ENCODE results near the gene CD6.
"Not testable (repeated sequence)": the region's sequence is repeated elsewhere in the genome, so short reads cannot be mapped to it uniquely, and the experiment has no call there.

CD6 gene

DNA sequence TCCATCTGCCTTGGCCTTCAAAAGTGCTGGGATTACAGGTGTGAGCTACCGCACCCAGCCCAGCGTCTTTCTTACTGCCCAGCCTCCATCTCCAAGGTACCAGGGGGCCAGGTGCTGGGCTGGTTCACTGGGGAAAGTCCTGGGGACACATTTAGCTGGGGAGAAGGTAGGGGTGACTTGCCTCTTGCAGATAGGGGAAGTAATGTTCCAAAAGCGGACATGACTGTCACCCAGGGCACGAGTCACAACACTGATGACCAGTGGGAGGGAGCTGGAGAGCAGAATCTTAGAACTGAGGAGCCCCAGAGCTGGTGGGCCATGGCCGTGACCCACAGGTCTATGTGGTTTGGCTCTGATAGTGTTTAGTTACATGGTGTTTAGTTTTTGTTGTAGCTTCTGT is 17.1 kb upstream of the CD6 start:
- no peak for DNase-seq

GRCh38 chr11:60955571-60955970 is 15.9 kb upstream of the CD6 start:
- DNase-seq = no peak

DNA sequence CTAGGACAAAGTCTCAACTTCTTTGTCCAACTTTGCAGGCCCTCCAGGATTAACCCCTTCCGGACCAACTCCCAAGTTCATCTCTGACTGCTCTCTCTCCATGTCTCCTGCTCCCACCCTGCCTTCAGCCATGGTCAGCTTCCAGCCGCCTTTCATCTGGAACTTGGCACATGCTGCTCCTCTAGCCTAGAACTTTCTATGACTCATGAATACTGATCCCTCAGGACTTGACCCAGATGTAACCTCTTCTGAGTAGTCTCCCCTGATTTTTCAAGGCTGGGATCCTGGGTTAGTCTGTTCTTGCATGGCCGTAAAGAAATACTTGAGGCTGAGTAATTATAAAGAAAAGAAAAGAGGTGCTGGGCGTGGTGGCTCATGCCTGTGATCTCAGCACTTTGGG is 14.3 kb upstream of the CD6 start:
- no peak for DNase-seq

DNA sequence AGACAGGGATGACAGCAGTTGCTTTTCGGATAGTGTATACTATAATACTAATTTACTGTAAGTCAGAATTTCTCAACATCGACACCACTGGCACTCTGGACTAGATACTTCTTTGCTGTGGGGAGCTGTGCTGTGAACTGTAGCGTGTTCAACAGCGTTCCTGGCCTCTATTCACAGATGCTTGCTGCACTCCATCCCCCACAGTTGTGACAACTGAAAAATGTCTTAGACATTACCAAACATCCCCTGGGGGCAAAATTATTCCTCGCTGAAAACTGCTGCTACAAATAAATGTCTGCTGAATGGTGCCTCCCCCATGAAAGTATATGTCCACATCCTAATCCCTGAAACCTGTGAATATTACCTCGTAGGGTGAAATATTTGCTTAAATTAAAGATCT is 12.0 kb upstream of the CD6 start:
- DNase-seq = no peak

DNA sequence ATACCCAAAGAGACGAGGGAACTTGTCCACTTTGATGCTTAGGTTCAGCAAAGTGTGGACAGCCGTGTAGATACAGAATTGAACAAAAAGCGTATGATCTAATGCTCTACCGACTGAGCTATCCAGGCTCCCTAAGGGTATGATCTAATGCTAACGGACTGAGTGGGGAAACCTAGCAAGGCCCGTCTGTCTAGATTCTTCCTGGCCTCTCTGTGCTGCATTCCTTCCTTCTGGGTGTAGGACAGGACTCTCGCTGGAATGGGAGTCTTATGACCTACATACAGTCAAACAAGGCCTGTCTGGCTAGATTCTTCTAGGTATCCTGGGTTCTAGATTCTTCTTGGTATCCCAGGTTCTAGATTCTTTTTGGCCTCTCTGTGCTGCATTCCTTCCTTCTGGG is 11.1 kb upstream of the CD6 start:
- DNase-seq = no peak

- DNase-seq = no peak
These were observed 6.7 kb upstream of the CD6 start for GRCh38 chr11:60964801-60965200.

DNA sequence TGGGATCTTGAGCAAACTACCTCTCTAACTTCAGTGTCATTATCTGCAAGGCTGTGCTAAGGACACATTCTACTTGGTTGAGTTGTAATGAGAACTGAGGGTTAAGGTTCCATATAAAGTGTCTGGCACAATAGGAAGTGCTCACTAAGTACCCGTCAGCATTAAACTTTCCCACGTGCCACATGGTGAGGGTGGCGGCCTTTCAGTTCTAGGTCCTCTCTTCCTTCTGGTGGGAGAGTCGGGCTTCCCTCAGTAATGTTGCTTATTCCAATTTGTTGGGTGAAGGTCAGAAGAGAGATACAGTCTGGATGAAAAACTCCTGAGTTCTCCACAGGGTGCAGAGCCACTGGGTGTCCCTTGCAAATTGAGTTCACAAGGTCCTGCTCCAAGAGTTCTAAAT is 4.6 kb upstream of the CD6 start:
- no peak for DNase-seq

DNA sequence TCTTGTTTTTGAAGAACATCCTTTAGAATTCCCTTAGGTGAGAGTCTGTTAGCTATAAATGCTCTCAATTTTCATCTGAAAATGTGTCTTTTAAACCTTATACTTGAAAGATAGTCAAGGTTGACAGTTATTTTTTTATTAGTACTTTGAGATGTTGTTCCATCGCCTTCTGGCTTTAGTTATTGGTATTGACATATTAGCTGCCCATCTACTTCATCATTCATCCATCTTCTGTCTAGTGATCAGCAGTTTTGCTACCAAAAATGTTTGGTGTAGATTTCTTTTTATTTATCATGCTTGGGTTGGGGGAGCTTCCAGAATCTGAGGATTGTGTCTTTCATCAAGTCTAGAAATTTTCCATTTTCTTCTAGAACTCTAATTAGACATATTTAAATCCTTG is 3.3 kb upstream of the CD6 start:
- no peak for DNase-seq

- peak; percentile 34 for DNase-seq
These were observed 1.1 kb upstream of the CD6 start for GRCh38 chr11:60970369-60970774.

GRCh38 chr11:60970890-60971289 is 590 bp upstream of the CD6 start:
- DNase-seq = no peak

DNA sequence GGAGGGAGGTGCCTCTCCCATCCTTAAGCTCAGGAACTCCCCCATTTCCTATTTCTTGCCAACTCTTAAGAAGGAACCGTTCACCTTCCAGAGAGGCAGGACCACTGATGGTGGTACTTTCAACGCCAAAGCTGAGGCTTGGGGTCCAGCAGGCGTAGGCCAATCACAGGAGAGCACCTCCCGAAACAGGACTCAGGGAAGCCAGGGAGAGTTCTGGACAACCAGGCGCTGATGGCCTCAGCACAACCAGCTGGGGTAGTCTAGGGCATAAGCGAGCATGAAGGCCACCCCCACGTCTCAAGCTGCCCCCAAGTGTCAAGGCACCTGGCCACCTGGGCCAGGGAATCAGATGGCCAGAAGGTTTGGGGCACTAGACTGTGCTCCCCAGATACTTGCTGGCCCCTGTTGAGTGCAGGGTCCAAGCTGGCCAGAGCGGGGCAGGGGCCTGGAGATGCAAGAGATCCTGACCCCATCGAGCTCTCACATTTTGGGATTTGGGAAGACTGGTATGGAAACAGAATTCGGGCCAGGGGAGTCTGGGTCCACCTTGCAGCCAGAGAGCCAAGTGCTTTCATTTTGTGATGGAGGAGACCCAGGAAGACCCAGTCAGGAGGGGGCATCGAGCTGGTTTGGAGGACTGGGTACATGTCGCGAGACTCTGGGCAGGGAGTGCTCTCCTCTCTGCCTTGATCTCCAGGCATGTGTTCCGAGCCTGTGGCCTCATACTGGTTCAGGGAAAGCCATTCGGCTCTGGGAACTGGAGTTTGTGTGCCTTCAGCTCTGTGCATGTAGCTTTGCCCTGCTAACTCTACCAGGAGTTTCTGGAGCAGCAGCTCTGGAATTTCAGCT is 926 bp downstream of the CD6 start:
- DNase-seq = no peak

DNA sequence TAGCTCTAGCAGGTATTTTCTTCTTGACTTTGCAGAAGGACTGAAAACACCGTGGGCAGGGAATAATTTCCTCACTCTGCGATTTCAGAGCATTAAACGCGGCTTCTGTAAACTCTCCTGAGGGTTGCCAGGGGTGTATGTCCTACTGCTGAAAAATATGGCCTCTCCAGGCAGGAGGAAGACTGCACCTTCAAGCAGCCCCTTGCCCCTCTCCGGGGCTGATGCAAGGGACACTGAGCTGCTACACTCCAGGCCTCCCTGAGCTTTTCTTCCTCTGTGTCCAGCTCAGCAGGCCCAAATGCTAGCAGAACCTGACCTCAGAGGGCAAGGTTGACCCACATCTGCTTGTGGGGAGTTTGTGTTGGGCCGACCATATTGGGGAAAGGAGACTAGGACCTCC is 2.2 kb downstream of the CD6 start:
- no peak for DNase-seq

- not testable (repeated sequence) for DNase-seq
These were observed 2.8 kb downstream of the CD6 start for GRCh38 chr11:60974316-60974715.

DNA sequence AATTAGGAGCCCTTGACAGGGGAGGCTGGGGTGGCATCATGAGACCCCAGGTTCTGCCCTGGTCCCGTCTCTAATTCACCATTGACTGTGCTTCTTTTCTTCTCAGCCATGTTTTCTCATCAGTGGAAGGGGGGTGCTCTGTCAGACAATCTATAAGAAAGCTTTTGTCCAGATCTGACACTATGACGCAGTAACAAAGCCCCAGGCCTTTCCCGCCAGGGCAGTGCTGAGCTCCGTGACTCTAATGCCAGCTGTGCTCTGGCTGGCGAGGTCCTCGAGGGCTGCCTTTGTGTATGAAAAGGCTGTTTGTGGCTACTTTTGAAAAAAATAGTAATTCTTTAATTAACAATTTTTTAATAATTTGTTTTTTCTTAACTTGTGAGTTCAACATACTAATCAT is 3.2 kb downstream of the CD6 start:
- no peak for DNase-seq

DNA sequence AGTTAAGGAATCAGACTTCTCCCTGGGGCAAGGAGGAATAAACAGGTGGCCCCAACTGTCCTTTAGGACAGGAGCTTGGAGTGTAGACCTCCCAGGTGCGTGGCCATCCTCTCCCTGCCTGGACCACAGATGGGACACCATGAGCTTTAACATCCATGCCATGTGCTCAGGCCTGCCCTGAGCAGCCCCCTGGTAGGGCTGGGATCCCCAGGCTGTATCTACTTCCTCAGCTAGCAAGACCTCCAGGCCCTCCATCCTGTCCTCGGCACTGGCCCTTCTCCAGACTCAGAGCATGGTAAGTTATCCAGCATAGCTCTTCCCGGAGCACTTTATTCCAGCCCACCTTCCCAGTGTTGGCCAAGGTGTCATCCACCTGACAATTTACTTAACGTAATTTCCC is 5.7 kb downstream of the CD6 start:
- no peak for DNase-seq

GRCh38 chr11:60977836-60978235 is 6.4 kb downstream of the CD6 start:
- DNase-seq = no peak

GRCh38 chr11:60978546-60979380 is 7.3 kb downstream of the CD6 start:
- DNase-seq = no peak

- DNase-seq = no peak
These were observed 10.0 kb downstream of the CD6 start for GRCh38 chr11:60981515-60981914.

GRCh38 chr11:60982184-60982583 is 10.7 kb downstream of the CD6 start:
- DNase-seq = no peak

GRCh38 chr11:60984149-60984548 is 12.7 kb downstream of the CD6 start:
- no peak for DNase-seq

DNA sequence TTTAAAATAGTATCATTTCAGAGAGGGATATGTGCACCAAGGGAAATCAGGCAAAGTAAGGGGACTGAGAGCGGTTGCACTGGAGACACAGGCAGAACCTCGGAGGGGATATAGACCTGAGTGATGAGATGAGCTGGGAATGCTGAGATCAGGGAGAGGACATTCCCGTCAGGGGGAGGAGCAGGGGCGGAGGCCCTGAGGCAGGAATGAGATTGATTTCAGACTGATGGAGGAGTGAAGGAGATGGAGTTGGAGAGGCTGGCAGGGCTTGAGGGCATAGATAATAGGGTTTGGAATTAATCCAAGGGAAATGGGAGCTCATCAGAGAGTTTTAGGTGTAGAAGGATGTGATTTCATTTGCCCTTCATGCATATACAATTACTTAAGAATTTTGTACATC is 13.2 kb downstream of the CD6 start:
- DNase-seq = no peak

GRCh38 chr11:60985501-60985900 is 14.0 kb downstream of the CD6 start:
- no peak for DNase-seq

DNA sequence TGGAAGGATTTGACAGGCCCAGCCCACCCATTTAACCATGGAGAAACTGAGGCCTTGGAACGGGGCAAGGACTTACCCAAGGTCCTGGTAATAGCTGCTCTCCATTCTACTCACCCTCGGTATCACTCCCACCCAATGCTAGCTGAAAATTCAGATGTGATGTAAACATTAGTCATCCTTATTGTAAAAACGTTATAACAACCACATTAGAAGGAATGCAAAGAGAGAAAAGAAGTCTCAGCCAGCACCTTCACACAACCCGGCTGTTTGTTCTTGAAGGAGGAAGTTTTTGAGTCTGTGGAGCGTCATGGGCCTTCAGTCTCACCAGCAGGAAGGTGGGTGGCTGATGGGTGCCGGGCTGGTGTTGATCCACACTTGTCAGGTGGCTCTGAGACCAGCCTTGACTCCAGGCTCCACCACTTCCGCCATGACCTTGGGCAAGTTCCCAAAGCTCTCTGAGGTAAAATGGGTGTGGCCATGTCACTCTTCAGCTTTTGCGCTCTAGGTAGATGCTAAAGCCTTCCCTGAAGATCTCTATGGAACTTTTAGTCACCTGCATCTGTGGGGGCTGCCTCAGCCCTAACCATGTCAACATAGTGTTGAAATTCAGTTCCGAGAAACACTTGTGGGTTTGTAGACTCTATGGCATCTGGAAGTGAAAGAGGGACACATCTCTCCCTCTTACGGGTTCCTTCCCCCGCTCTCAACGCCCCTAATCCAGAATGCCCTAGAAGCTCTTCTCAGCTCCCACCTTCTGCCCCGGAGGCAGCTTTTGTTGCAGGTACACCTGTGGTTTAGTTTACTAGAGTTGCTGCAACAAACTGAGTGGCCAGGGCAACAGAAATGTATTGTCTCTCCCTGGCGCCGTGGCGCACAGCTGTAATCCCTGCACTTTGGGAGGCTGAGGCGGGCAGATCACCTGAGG is 14.8 kb downstream of the CD6 start:
- DNase-seq = peak; percentile 47

Measured in activated gamma-delta T cell (primary cell).